ENCODE data around the gene PPIP5K2. TPM values are rescaled to one million over a fixed set of nuclear protein-coding genes. Genes with fewer than 3 reads are reported as not detected.

The PPIP5K2 gene
- total RNA-seq = 16.4 and 24.0 TPM in 2 replicates

DNA sequence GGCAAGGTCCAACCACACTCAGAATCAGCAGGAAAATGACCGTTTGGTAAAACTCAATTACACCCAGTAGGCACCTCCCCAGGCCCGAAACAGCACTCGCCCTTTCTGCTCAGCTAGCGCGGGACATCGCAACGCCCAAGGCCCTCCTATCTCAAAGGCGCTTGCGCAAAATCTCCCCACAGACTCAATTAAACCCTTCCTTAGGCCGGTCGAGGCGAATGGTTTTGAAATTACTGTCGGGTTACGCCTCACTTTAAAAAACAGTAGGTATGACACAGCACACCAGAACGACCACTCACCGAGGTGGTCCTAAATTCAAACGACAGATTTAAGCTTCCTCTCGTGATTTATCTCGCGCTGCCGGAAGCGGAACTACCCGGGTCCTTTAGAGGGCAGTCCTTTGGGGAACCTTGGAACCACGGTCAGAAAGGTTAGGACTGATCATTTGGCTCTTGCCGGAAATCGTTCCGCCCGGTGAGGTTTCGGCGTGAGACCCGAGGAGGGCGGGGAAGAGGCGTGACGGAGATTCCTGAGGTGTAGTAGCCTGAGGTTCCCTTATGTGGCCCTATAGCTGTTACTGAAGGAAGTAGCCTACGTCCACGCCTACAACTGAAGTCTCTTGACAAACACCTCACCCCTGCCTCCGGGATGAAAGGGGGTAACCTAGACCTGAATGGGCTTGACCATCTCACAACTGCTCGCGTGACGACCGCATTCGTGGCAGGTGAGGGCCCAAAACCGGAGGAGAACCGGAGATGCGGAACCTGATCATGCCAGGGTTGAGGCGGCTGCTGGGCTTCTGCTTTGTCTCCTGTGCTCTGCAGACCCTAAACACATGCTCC, at the start of gene PPIP5K2, which contains the start of gene GIN1:
TSS of gene PPIP5K2 (plus strand) at position 537 of the 842 bp plus-strand sequence. CDS start 9,289 bp downstream, outside the sequence.
TSS of gene GIN1 (minus strand) at position 374 of the 842 bp plus-strand sequence. CDS start 11,431 bp downstream, outside the sequence.

DNA sequence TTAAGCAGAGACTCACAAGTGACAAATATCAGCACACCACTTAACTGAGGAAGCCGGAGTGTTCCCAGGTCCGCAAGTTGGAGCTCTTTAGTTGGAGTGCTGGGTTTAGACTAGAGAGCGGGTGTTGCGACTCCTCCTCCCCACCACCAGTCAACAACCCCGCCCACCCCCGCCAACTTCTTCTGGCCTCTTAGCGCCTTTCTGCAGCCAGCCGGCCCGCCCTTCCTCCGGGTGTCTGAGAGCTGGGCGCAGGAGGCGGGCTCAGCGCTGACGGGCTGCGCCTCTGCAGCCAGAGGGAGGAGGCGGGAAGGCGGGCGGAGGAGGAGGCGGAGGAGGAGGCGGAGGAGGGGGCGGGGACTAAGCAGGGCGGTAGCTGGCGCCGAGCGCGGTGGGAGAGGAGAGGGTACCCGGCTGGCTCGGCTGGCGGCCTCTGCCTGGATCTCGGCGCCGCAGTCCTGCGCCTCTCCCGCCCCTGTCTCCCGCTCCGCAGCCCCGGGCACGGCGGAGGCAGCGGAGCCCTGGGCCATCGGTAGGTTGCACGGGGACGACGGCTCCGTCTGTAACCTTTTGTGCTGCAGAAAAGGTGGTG, 138.4 kb downstream of the PPIP5K2 start, which contains the start of gene MACIR:
TSS of gene MACIR (plus strand) at position 396 of the 589 bp plus-strand sequence. CDS start 17,157 bp downstream, outside the sequence.

Other genes starting within 250 kb of the PPIP5K2 start
- gene GIN1, start 163 bp upstream of the PPIP5K2 start, total RNA-seq = 3.1 and 3.5 TPM in 2 replicates
- gene MACIR, start 138.5 kb downstream of the PPIP5K2 start, total RNA-seq = 4.6 and 8.9 TPM in 2 replicates

Measured in epithelial cell of alveolus of lung (primary cell).